Smooth muscle cell (in vitro differentiated cells): ENCODE measurements around the gene OR10H5. TPM values are rescaled to one million over a fixed set of nuclear protein-coding genes. Genes with fewer than 3 reads are reported as not detected.

Experiments used
- DNase-seq: peaks from one replicate; lab custom pipeline; 2025; ENCODE audit not compliant: unreplicated experiment; lab: John Stamatoyannopoulos, UW
- H2AFZ ChIP-seq: fragments of 200-600 bp; sonication (generic); 2 replicates; pipeline ENCODE4 v1.6.0; 2016; ENCODE audit warnings: antibody characterized with exemption, low read depth, mild to moderate bottlenecking
- H3F3A ChIP-seq: fragments of 200-600 bp; sonication (generic); 2 replicates; pipeline ENCODE4 v1.6.0; 2017; ENCODE audit warnings: antibody characterized with exemption, low read depth
- H3K27ac ChIP-seq: fragments of 200-600 bp; sonication (generic); 2 replicates; pipeline ENCODE4 v1.5.1; 2016; ENCODE audit warnings: low read depth, mild to moderate bottlenecking
- H3K27me3 ChIP-seq: fragments of 200-600 bp; sonication (generic); 2 replicates; pipeline ENCODE4 v1.6.1; 2016; ENCODE audit warnings: low read depth, mild to moderate bottlenecking
- H3K36me3 ChIP-seq: fragments of 200-600 bp; sonication (generic); 2 replicates; pipeline ENCODE4 v1.5.1; 2016; ENCODE audit warnings: low read depth
- H3K4me1 ChIP-seq: fragments of 200-600 bp; sonication (generic); 2 replicates; pipeline ENCODE4 v1.5.1; 2016; ENCODE audit warnings: low read depth
- H3K4me2 ChIP-seq: fragments of 200-600 bp; sonication (generic); 2 replicates; pipeline ENCODE4 v1.6.0; 2016; ENCODE audit warnings: mild to moderate bottlenecking
- H3K4me3 ChIP-seq: fragments of 200-600 bp; sonication (generic); 2 replicates; pipeline ENCODE4 v1.5.1; 2016; ENCODE audit warnings: mild to moderate bottlenecking
- H3K79me2 ChIP-seq: fragments of 200-600 bp; sonication (generic); 2 replicates; pipeline ENCODE4 v1.6.0; 2016; ENCODE audit warnings: low read depth, mild to moderate bottlenecking
- H3K9ac ChIP-seq: fragments of 200-600 bp; sonication (generic); 2 replicates; pipeline ENCODE4 v1.6.0; 2016; ENCODE audit warnings: low read depth
- H3K9me3 ChIP-seq: fragments of 200-600 bp; sonication (generic); replicated peaks from 2 replicates; pipeline ENCODE4 v1.5.1; 2016; ENCODE audit warnings: low read depth
- H4K20me1 ChIP-seq: fragments of 200-600 bp; sonication (generic); 2 replicates; pipeline ENCODE4 v1.6.0; 2016; ENCODE audit warnings: low read depth
- CTCF ChIP-seq: fragments of 200-600 bp; sonication (generic); IDR thresholded peaks from 2 replicates; pipeline ENCODE4 v1.5.1; 2017; ENCODE audit warnings: borderline replicate concordance, mild to moderate bottlenecking, antibody characterized with exemption; ENCODE audit not compliant: insufficient read depth, poor library complexity, severe bottlenecking
- WGBS: methylation state at CpG from one replicate; pipeline ENCODE4 v1.1.7; 2016; ENCODE audit warnings: low lambda C conversion rate; 5-methylcytosine and 5-hydroxymethylcytosine counted together
- polyA plus RNA-seq: library from polyadenylated mRNA; unstranded; fragments of >200 nt; fragmentation: Nextera tagmentation; extraction: Ambion mirVana; gene quantifications from 2 replicates; pipeline ENCODE4 v1.2.1, GENCODE V29; 2016
- total RNA-seq: library from RNA; depleted of rRNA; stranded (reverse); fragments of >200 nt; gene quantifications from 2 replicates; pipeline ENCODE4 v1.2.3, GENCODE V29; 2014

OR10H5 gene
- total and polyA plus RNA-seq, 2 experiments from 2014 or later = not detected

GRCh38 chr19:15779756-15780476, 7.5 kb upstream of the OR10H5 start:
- H3K79me2 ChIP-seq = no peaks in the 10 kb centered on the region
- no peaks in the 10 kb centered on the region for H3K4me1 ChIP-seq
- H3K27ac ChIP-seq = no peak overlapping the region
- H3K9ac ChIP-seq = no peak overlapping the region
- TF ChIP-seq CTCF = no peak
- H3K36me3 ChIP-seq = no peaks in the 10 kb centered on the region
- DNase-seq = no peak
- H2AFZ ChIP-seq = no peak overlapping the region
- H3K4me3 ChIP-seq = no peak overlapping the region
- H3F3A ChIP-seq = no peaks in the 10 kb centered on the region
- no peaks in the 10 kb centered on the region for H4K20me1 ChIP-seq
- no peak overlapping the region for H3K4me2 ChIP-seq
- no peaks in the 10 kb centered on the region for H3K27me3 ChIP-seq
- H3K9me3 ChIP-seq = no peaks in the 10 kb centered on the region
- 64% methylated on average over 10 of the region's 10 CpGs for WGBS

DNA sequence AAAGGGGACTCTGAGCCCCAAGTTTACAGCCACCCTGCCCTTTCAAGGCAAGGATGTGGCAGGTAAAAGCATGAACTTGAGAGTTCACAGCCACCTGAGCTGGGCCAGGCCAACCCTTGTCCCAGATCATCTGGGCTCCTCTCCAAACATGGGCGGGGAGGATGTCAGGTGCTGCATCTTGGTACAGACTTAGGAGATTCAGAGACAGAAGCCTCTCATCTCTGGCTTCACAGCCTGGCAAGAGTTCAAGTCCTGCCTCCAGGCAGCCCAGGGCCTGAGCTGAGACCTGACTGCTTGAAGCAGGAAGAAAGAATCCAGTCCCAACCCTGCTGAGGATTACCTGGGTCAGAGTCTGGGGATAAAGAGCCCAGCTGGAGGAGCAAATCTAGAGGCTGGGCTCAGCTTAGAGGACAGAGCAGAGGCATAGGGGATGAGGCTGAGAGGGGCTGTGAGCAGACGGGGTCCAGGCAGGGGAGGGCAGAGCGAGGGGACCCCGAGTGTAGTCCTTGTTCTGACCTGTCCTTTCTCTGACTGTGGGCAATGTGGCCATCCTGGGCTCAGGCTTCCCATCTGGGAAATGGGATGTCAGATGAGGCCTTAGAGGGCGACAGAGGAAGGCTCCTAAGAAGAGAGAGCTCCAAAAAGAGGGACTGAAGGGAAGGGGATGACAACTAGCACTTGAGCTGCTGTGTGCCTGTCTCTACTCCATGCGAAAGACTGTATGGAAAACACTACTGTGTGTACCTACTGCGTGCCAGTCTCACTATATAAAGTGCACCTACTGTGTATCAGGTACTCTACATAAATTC, 6.6 kb upstream of the OR10H5 start:
- no peaks in the 10 kb centered on the region for H3K79me2 ChIP-seq
- no peak overlapping the region for H3K9ac ChIP-seq
- TF ChIP-seq CTCF = no peak
- H3K9me3 ChIP-seq = no peaks in the 10 kb centered on the region
- H2AFZ ChIP-seq = no peak overlapping the region
- H3K4me1 ChIP-seq = no peaks in the 10 kb centered on the region
- H3K36me3 ChIP-seq = no peaks in the 10 kb centered on the region
- H3K27ac ChIP-seq = no peak overlapping the region
- no peaks in the 10 kb centered on the region for H3F3A ChIP-seq
- no peak overlapping the region for H3K4me3 ChIP-seq
- no peaks in the 10 kb centered on the region for H3K27me3 ChIP-seq
- no peak for DNase-seq
- H4K20me1 ChIP-seq = no peaks in the 10 kb centered on the region
- 46% methylated on average over 5 of the region's 7 CpGs for WGBS
- H3K4me2 ChIP-seq = no peak overlapping the region

GRCh38 chr19:15781661-15782060, 5.8 kb upstream of the OR10H5 start:
- H3K9me3 ChIP-seq = no peaks in the 10 kb centered on the region
- no peaks in the 10 kb centered on the region for H3F3A ChIP-seq
- no peak overlapping the region for H3K4me3 ChIP-seq
- DNase-seq = no peak
- H4K20me1 ChIP-seq = no peaks in the 10 kb centered on the region
- H3K36me3 ChIP-seq = no peaks in the 10 kb centered on the region
- H3K4me1 ChIP-seq = no peaks in the 10 kb centered on the region
- H3K79me2 ChIP-seq = no peaks in the 10 kb centered on the region
- H3K27ac ChIP-seq = no peak overlapping the region
- H3K9ac ChIP-seq = no peak overlapping the region
- H3K4me2 ChIP-seq = no peak overlapping the region
- H3K27me3 ChIP-seq = no peaks in the 10 kb centered on the region
- H2AFZ ChIP-seq = no peak overlapping the region
- WGBS = 77% methylated on average over 5 of the region's 5 CpGs
- no peak for TF ChIP-seq CTCF
